Activated naive CD4-positive, alpha-beta T cell (primary cell): Measurements from ENCODE around the gene LRRC27.

Experiments
- DNase-seq, 4 experiments: peaks; one replicate each; lab custom pipeline; 2025; lab: John Stamatoyannopoulos, UW

The LRRC27 gene

DNA sequence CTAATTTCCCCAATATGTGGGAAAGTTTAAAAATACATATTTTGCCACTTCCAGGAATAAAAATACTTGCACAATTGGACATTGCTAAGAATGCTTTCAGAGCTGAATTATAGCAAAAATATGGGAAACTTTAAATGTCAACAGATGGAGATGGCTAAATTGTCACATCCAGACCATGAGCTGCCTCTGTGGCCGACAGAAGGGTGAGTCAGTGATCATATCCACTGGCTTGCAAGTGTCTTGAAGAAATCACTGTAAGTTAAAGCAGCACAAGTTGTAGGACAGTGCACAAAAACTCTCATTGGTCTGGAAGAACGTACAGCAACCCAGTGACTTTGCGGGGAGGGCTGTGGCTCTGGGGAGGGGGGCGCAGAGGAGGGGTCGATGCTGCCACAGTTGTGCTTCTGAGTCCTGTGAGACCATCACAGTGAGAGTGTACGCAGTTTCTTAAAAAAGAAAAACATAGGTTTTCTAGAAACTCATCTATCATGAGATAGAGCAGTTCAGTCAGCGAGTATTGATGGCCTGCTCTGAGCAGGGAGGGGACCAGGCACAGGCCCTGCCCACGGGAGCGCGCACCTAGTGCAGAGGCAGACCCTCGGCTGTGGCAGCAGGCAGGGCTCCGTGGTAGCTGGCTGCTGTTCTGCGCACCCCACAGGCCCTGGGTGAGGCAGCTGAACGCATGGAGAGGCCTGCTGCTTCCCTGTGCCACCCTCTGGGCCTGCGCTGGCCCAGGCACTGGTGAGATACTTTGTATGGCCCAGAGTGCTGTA is 25.5 kb downstream of the LRRC27 start:
- DNase-seq, result no peak

DNA sequence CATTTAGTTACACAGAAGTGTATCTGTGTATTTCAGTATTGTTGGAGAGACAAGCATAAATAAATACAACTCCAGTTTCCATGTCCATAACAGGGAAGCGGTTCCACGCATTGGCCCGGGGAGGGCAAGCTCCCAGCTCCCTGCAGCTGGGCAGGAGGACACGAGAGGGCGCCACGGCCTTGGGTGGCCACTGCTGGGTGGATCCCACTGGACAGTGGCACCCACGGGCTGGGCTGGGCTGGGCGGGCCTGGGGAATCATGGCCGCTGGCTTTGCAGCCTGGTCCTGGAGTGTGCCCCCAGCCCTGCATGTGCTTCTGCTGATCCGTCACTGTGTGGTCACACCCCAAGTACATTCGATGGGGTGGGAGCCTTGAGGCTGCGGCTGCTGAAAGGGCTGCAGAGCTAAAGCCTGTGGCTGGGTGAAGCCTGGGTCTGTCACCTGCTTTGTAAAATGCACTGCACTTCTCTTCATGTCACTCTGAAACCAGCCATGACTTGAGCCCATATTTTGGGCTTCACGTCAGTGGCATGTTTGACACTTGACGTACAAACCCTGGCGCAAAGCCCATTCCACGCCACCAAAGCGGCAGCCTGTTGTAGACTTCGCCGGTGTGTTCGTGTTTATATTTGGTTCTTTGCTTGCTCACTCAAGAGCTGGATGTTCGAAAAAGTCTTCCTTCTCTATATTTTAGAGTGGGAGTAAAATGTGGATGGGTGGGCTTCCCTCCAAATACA is 27.5 kb downstream of the LRRC27 start:
- no peak for DNase-seq

DNA sequence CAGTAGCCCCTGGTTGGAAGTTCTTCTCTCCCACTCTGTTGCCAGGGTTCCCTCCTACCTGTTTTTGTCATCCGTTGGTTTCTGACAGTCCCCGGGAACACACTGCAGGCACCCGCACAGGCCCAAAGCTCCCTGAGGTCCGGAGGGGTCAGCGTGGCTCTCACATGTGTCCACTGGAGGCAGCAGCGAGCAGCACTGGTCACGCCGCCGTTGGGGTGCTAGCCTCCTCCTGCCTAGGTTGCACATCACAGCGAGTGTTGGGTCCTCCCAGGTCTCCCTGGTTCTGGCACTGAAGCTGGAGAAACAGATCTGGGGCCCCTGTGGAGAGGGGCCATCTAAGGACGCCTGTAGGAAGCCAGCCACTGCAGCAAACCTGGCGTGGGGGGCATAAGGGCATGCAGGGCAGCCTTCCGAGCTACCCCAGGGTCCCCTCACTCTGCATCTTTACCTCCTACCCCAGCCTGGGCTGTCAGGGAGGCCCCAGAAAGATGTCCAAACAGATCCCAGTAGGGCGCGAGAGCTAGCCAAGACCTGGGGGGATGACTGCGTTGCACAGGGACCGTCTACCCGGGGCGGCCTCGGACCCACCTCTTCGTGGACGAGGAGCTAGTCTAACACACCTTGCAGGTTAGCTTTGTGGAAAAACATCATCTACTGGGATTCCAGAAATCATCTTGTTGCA is 28.9 kb downstream of the LRRC27 start:
- DNase-seq, result peak in 1 of 4 experiments; percentile 14

DNA sequence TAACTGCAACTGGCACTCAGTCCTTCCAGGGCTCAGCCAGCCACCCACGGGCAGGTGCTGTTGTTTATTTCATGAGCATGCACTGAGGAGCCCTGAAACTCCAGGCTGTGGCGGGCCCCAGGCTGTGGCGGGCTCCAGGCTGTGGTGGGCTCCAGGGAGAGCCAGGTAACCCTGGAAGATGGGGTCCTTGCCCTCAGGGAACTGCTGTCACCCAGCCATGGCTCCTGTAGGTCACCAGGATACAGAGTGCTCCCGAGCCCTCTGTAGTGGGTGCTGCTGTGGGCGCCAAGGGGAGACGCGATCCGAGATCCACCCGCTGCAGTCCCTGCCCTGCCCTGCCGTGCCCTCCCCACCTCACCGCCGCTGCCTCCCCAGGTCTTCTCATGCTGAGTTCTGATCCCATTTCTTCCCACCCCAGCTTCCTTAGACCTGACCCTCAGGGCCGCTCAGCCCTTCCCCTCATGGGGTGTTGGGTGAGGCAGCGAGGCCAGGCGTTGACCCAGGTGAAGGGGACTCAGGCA is 29.6 kb downstream of the LRRC27 start:
- no peak for DNase-seq

- DNase-seq, result no peak
These were observed 30.2 kb downstream of the LRRC27 start for GRCh38 chr10:132362151-132362611.

- DNase-seq, result no peak
These were observed 31.4 kb downstream of the LRRC27 start for GRCh38 chr10:132363376-132363775.

DNA sequence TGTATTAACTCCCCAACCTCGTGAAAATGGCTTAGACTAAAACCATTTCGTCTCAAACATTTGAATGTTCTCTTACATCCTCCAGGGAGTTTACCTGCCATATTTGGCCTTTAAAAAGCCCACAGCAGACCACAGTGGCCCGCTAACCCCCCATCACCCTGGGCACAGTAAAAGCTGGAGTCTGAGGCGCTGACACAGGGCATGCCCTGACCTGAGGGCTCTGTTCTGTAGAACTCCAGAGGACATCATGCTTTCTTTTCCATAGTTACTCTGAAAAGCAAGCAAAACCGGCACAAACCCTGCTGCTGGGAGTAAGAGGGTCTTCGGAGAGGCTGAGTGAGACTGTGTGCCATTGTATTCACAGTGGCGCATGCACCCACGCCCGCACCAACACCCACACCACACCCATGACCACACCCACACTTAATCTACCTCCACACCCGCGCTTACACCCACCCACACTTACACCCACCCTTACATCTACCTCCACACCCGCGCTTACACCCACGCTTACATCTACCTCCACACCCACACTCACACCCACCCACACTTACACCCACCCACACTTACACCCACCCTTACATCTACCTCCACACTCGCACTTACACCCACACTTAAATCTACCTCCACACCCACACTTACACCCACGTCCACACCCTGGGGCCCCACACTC is 32.1 kb downstream of the LRRC27 start:
- peak in 2 of 4 experiments; percentile 48 to 74 for DNase-seq

DNA sequence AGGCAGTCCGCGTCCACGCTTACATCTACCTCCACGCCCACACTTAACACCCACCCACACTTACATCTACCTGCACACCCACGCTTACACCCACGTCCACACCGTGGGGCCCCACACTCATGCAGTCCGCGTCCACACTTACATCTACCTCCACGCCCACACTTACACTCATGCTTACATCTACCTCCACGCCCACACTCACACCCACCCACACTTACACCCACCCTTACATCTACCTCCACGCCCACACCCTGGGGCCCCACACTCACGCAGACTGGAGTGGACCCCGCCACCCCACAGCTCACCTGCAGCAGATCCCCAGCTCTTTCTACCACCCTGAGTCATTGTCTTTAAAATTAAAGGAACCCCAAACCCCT is 32.6 kb downstream of the LRRC27 start:
- peak in 2 of 4 experiments; percentile 24 to 39 for DNase-seq

GRCh38 chr10:132365102-132365501 is 33.1 kb downstream of the LRRC27 start:
- no peak for DNase-seq

DNA sequence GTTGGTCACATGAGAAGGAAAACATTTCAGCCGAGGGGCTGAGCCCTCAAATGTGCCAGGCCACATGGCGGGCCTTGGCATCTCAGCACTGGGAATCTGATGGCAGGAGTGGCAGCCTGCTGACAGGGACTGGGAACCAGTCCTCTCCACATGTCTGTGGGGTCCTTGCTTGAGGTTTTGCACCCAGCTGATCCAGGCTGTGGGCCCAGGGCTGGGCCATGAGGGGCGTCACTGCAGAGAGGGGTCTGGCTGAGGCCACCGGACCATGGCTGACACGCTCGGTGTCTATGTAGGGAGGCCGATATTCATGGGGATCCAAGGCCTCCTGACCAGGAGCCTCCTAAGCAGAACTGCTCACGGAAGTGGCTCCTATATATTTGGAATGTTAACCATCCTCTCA is 34.0 kb downstream of the LRRC27 start:
- DNase-seq, result no peak

GRCh38 chr10:132366499-132366898 is 34.5 kb downstream of the LRRC27 start:
- DNase-seq, result no peak

DNA sequence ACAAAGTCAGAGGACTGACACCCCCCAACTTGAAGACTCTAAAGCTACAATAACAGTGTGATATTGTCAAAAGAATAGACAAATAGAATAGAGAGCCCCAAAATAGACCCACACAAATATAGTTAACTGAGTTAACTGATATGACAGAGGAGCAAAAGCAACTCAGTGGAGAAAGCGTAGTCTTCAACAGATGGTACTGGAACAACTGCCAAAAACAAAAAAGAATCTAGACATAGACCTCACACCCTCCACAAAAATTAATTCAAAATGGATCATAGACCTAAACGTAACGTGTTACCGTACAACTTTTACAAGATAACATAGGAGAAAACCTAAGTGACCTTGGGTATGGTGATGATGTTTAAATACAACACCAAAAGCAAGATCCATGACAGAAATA is 36.4 kb downstream of the LRRC27 start:
- no peak for DNase-seq

- no peak for DNase-seq
These were observed 37.1 kb downstream of the LRRC27 start for GRCh38 chr10:132368881-132369635.

- no peak for DNase-seq
These were observed 37.7 kb downstream of the LRRC27 start for GRCh38 chr10:132369636-132370185.

DNA sequence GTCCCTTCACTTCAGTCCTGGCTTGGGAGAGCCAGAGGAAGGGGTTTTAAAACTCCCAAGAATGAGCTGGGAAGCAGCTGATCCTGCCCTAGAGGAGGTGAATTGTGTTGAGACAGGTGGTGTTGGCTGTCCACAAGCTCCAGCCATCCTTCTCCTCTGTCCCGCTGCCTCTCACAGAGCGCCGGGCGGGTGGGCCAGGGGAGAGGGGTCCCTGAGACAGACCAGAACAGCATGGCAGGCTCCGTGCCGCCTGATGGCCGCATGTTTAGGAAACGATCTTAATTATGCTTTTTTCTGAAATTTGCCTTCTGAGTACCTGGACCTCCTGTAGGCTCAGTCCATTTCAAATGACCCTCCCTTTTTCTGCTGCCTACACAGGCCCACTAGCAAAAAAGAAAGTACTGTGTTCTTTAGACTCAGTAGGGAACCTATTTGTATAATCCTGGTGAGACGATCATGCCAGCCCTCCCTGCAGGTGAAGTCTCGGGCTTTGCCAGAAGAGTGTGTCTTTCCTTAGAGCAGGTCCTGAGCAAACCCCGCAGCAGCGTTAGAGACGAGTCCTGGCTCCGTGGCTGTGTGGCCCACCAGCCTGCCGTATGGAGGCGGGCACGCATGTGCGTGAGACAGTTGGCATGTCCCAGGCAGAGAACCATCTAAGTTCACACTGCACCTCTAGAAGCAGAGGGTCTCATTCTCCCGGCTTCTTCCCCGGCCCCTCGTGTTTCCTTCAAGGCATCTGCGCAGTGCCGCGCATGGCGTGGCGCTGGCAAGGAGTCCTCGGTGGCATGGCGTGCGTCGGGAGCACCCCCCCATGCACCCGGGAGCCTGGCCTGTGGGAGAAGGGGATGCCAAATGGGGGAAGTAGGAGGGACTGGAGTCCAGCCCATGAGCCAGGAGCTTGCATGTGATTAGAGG is 38.7 kb downstream of the LRRC27 start:
- DNase-seq, result no peak

- no peak for DNase-seq
These were observed 39.7 kb downstream of the LRRC27 start for GRCh38 chr10:132371641-132372081.

DNA sequence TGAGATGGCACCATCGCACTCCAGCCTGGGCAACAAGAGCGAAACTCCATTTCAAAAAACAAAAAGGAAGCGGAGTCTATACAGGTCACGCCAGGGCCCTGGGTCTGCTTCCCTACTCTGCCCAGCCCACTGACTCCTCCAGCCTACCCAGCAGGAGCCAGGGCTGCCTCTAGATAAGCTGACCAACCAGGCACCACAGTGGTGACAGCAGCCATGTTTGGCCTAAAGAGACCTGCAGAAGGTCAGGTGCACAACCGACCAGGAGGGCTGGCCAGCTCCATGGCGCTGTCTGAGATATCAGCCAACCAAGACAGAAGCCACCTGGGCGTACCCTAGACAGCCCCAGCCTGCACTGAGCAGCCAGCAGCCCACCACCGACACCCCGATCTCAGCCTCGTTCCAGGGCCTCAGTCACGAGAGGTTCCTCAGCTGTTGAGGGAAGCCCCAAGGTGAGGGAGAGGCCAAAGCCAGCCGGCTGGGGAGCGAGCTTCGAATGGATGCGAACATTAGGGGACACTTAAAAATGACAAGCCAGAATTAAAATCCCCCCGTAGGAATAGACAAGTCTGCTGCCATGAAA is 40.6 kb downstream of the LRRC27 start:
- DNase-seq, result no peak

DNA sequence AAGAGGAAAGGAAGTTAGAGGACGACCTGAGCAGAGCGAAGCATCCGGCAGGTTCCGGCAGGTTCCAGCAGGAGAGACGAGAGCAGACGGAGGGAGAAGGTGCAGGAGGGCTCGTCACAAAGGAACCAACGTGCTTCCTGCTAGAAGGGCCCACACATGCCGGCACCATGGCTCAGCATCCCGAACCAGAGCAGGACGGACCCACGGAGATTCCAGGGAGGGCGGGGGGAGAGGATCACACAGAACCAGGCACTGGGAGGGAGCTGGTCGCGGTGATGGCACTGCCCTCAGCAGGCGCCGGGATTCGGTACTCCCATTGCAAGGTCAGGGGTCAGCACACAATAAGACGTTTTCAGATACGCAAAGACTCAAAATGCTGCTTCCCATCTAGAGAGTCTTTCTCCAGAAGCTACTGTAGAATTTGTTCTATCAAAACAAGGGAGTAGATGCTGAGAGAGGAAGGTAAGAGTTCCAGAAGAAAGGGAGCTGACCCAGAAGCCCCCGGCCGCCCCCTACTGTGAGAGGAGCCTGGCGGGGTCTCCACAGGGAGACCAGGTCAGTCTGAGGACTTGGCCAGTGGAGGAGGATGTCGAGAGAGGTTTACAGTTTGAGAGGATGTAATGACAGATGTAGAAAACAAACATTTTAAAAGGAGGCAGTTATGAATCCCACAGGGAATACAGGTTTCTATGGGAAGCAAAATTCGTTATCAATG is 41.4 kb downstream of the LRRC27 start:
- DNase-seq, result no peak

DNA sequence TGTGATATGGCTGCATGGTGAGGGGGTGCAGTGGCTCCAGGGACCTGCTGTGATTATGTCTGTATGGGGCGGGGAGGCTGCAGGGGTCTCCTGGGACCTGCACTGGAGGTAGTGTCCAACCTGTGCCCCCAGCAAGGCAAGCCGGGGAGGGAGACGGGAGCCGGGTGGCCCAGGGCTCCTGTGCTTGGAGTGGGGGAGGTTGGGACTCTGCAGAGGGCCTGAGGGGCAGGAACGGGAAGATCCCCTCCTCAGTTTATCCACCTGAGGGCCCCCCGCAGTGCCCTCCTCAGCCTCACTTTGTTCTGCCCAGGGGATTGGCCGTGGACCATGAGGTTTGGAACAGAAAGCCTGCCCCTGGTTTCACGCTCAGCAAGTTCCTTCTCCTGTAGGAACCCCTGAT is 42.2 kb downstream of the LRRC27 start:
- no peak for DNase-seq
